Parathyroid adenoma (tissue), 2 donors: ENCODE results near the gene PLPPR3.

ENCODE experiments used
- H2AFZ ChIP-seq: fragments of 300-600 bp; sonication (generic); one replicate; pipeline ENCODE4 v1.7.0; 2017; ENCODE audit warnings: antibody characterized with exemption, mild to moderate bottlenecking
- H3K27ac ChIP-seq: fragments of 300-600 bp; sonication (generic); one replicate; pipeline ENCODE4 v1.7.0; 2017
- H3K27me3 ChIP-seq: fragments of 300-600 bp; sonication (generic); one replicate; pipeline ENCODE4 v1.7.0; 2017; ENCODE audit warnings: low read length; ENCODE audit not compliant: control insufficient read depth, insufficient read depth
- H3K36me3 ChIP-seq: fragments of 300-600 bp; sonication (generic); one replicate; pipeline ENCODE4 v1.7.0; 2017; ENCODE audit warnings: low read length; ENCODE audit not compliant: control insufficient read depth, insufficient read depth
- H3K4me1 ChIP-seq: fragments of 300-600 bp; sonication (generic); one replicate; pipeline ENCODE4 v1.7.0; 2017; ENCODE audit warnings: control low read depth
- H3K4me2 ChIP-seq: fragments of 300-600 bp; sonication (generic); one replicate; pipeline ENCODE4 v1.7.0; 2017; ENCODE audit warnings: low read length
- H3K4me3 ChIP-seq: fragments of 300-600 bp; sonication (generic); one replicate; pipeline ENCODE4 v1.7.0; 2017; ENCODE audit warnings: low read depth, low read length
- H3K79me2 ChIP-seq: fragments of 300-600 bp; sonication (generic); one replicate; pipeline ENCODE4 v1.7.0; 2017; ENCODE audit warnings: control low read depth
- H3K9ac ChIP-seq: fragments of 300-600 bp; sonication (generic); one replicate; pipeline ENCODE4 v1.7.0; 2017; ENCODE audit warnings: mild to moderate bottlenecking
- H3K9me3 ChIP-seq: fragments of 300-600 bp; sonication (generic); one replicate; pipeline ENCODE4 v1.7.0; 2017; ENCODE audit warnings: low read length; ENCODE audit not compliant: control insufficient read depth
- CTCF ChIP-seq: fragments of 300-600 bp; sonication (generic); IDR thresholded peaks from one replicate; pipeline ENCODE4 v1.7.0; 2017; ENCODE audit warnings: antibody characterized with exemption, mild to moderate bottlenecking
- donor health status: primary hyperparathyroidism.

The PLPPR3 gene

GRCh38 chr19:784541-784940, 37.2 kb downstream of the PLPPR3 start:
- Histone ChIP-seq H3K4me2 (no peak overlapping the region), H3K27ac (no peak overlapping the region), H3K36me3 (no peaks in the 10 kb centered on the region), H3K4me1 (peaks cover 11% of the 10 kb centered on the region), H3K9ac (no peak overlapping the region), H3K9me3 (no peaks in the 10 kb centered on the region), H3K4me3 (no peak overlapping the region), H3K79me2 (no peaks in the 10 kb centered on the region), H3K27me3 (no peaks in the 10 kb centered on the region), H2AFZ (no peak overlapping the region)
- no peak for TF ChIP-seq CTCF

DNA sequence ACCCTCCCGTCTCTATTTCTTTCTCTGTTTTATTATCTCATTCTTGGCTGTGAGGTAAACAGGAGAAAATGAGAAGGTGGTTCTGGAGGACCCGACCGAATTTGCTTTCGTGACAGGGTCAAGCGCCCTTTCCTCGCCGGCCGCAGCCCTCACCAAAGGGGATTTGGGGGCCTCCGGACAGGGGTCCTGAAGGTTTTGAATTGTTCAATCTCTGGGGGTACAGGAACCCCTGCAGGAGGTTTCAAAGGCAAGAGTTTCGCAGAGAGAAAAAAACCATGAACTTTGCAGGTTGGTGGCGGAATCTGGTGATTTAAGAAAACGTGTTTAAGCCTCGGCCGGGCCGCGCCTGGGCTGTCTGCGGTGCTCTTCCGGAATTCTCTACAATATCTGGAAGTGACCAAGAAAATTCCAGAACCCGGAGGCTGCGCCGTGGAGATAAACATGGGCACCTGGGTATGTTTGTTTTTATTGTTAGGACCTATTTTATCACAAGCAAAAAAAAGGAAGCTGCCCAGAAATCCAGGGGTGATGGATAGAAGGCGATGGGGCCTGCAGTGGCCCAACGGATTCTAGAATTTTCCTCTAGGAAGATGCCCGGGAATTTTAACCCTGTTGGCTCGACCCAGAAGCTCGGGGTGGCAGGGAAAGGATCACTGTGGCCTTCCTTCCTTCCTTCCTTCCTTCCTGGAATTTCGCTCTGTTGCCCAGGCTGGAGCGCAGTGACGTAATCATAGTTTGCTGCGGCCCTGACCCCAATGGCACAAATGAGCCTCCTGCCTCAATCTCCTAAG, 38.7 kb downstream of the PLPPR3 start:
- no peaks in the 10 kb centered on the region for H3K79me2 ChIP-seq
- peak overlapping the region; percentile 53 for H2AFZ ChIP-seq
- no peaks in the 10 kb centered on the region for H3K9me3 ChIP-seq
- H3K4me3 ChIP-seq = no peak overlapping the region
- TF ChIP-seq CTCF = no peak
- no peaks in the 10 kb centered on the region for H3K36me3 ChIP-seq
- no peaks in the 10 kb centered on the region for H3K27me3 ChIP-seq
- H3K9ac ChIP-seq = no peak overlapping the region
- no peaks in the 10 kb centered on the region for H3K4me1 ChIP-seq
- H3K27ac ChIP-seq = peak overlapping the region; percentile 15
- H3K4me2 ChIP-seq = no peak overlapping the region

GRCh38 chr19:782185-782877, 39.4 kb downstream of the PLPPR3 start:
- no peak overlapping the region for H3K4me2 ChIP-seq
- H3K4me3 ChIP-seq = no peak overlapping the region
- no peaks in the 10 kb centered on the region for H3K4me1 ChIP-seq
- H3K36me3 ChIP-seq = no peaks in the 10 kb centered on the region
- no peaks in the 10 kb centered on the region for H3K27me3 ChIP-seq
- H3K9me3 ChIP-seq = no peaks in the 10 kb centered on the region
- H3K79me2 ChIP-seq = no peaks in the 10 kb centered on the region
- H2AFZ ChIP-seq = peak overlapping the region; percentile 53
- H3K9ac ChIP-seq = no peak overlapping the region
- no peak for TF ChIP-seq CTCF
- no peak overlapping the region for H3K27ac ChIP-seq

DNA sequence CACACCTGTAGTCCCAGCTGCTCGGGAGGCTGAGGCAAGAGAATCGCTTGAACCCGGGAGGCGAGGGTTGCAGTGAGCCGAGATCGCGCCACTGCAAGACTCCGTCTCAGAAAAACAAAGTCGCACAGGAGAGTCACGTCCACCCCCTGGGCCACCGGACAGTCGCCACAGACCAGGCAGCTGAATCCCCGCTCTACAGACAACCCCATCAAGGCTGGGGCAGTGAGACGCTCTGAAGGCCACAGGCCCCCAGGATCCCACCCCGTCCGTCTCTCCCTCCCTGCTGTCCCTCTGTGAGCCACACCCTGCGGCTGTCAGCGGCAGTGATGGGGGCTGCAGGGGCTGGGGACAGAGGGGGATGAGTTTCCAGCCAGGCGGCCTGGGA, 40.0 kb downstream of the PLPPR3 start:
- Histone ChIP-seq H3K9me3 (no peaks in the 10 kb centered on the region), H3K27me3 (no peaks in the 10 kb centered on the region), H3K4me3 (no peak overlapping the region), H2AFZ (no peak overlapping the region), H3K36me3 (no peaks in the 10 kb centered on the region), H3K9ac (no peak overlapping the region), H3K4me2 (no peak overlapping the region), H3K79me2 (no peaks in the 10 kb centered on the region), H3K27ac (no peak overlapping the region), H3K4me1 (no peaks in the 10 kb centered on the region)
- TF ChIP-seq CTCF = no peak
